ENCODE measurements around the gene LMO7. TPM values are rescaled to one million over a fixed set of nuclear protein-coding genes. Genes with fewer than 3 reads are reported as not detected.

LMO7 gene
- total and polyA plus RNA-seq, 2 of the 8 experiments (the other 6 are each of a cell fraction or from before 2014, with no cell fraction given), result 8.1 to 28.3 TPM

GRCh38 chr13:75855847-75856246, 219.7 kb downstream of the LMO7 start (continued):
- TF ChIP-seq CTCF (IDR thresholded peaks at IDR 0.05; ENCODE audit: control extremely low read depth in 1 of 3, insufficient read depth in 1 of 3, low read depth in 1 of 3, low read length in 3 of 3), result no peak
- TF ChIP-seq RXRA (IDR thresholded peaks at IDR 0.05; ENCODE audit: insufficient read depth, low read depth, low read length), result no peak
- TF ChIP-seq FOSL1 (IDR thresholded peaks at IDR 0.05; ENCODE audit: insufficient read depth, low read depth, low read length), result no peak
- no peak for TF ChIP-seq SP4 (IDR thresholded peaks at IDR 0.05; ENCODE audit: low read length)
